ENCODE measurements around the gene ADCY4.

The ADCY4 gene

GRCh38 chr14:24271834-24272263 lies 63.0 kb downstream of the ADCY4 start:
- DNase-seq: no peak

GRCh38 chr14:24271134-24271833 lies 63.6 kb downstream of the ADCY4 start, which contains the start of gene RABGGTA:
Gene RABGGTA, minus strand, starts transcription at chr14:24271597. Its CDS starts 482 bp downstream, at chr14:24271115.
- peak; percentile 94 for DNase-seq

- no peak for DNase-seq
Observed at GRCh38 chr14:24270537-24271133, 64.2 kb downstream of the ADCY4 start.

- DNase-seq: no peak
Observed at GRCh38 chr14:24269910-24270536, 64.8 kb downstream of the ADCY4 start.

GRCh38 chr14:24269368-24269767 lies 65.5 kb downstream of the ADCY4 start:
- no peak for DNase-seq
